Measurements from ENCODE around the gene SURF2. TPM values are rescaled to one million over a fixed set of nuclear protein-coding genes. Genes with fewer than 3 reads are reported as not detected.

Gene SURF2
- total and polyA plus RNA-seq, 4 donors, result 11.7 to 50.1 (median 27.2) TPM

DNA sequence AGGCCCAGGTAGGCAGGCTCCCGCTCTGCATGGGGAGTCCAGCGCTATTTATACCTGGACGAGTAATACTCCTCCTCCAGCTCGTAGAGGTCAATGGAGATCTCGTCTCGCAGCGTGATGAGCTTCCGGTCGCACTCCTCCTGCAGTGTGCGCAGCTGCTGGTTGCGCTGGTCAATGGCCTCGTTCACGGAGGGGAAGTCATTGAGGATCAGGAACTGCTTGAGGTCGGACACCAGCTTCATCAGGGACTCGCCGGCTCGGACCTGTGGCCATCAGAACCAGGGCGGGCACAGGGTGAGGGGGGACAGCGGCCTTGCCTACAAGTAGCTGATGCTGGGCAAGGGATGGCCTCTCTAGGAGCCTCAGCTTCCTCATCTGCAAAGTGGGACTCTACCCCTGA is 12.3 kb upstream of the SURF2 start:
- no peak for DNase-seq
- ATAC-seq (ENCODE audit: insufficient read depth, low FRiP score), result no peak
- no peak overlapping the region for H3K9ac ChIP-seq (ENCODE audit: insufficient read depth in 1 of 2, low read length in 2 of 2)
- H3K4me1 ChIP-seq (ENCODE audit: control insufficient read depth in 5 of 5, insufficient read depth in 5 of 5, low read length in 5 of 5), result peaks cover 0 to 17% (median 7%) of the 10 kb centered on the region in 5 donors
- TF ChIP-seq, protein P1, sequence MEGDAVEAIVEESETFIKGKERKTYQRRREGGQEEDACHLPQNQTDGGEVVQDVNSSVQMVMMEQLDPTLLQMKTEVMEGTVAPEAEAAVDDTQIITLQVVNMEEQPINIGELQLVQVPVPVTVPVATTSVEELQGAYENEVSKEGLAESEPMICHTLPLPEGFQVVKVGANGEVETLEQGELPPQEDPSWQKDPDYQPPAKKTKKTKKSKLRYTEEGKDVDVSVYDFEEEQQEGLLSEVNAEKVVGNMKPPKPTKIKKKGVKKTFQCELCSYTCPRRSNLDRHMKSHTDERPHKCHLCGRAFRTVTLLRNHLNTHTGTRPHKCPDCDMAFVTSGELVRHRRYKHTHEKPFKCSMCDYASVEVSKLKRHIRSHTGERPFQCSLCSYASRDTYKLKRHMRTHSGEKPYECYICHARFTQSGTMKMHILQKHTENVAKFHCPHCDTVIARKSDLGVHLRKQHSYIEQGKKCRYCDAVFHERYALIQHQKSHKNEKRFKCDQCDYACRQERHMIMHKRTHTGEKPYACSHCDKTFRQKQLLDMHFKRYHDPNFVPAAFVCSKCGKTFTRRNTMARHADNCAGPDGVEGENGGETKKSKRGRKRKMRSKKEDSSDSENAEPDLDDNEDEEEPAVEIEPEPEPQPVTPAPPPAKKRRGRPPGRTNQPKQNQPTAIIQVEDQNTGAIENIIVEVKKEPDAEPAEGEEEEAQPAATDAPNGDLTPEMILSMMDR (IDR thresholded peaks at IDR 0.05; ENCODE audit: control extremely low read depth, extremely low read depth), result no peak
- H3K36me3 ChIP-seq (ENCODE audit: control insufficient read depth in 4 of 4, insufficient read depth in 4 of 4, low read length in 4 of 4), result peaks cover 0 to 57% (median 41%) of the 10 kb centered on the region in 4 donors
- H3K27ac ChIP-seq (ENCODE audit: low read depth in 1 of 2, low read length in 1 of 2), result no peak overlapping the region
- H3K9me3 ChIP-seq (ENCODE audit: control insufficient read depth in 4 of 4, insufficient read depth in 3 of 4, low read length in 3 of 4), result no peaks in the 10 kb centered on the region
- H3K27me3 ChIP-seq (ENCODE audit: control insufficient read depth in 3 of 3, insufficient read depth in 3 of 3, low read length in 2 of 3), result no peaks in the 10 kb centered on the region
- H3K4me3 ChIP-seq, result no peak overlapping the region
- 95 to 97% methylated on average over 19 of the region's 19 CpGs for WGBS, 2 donors

DNA sequence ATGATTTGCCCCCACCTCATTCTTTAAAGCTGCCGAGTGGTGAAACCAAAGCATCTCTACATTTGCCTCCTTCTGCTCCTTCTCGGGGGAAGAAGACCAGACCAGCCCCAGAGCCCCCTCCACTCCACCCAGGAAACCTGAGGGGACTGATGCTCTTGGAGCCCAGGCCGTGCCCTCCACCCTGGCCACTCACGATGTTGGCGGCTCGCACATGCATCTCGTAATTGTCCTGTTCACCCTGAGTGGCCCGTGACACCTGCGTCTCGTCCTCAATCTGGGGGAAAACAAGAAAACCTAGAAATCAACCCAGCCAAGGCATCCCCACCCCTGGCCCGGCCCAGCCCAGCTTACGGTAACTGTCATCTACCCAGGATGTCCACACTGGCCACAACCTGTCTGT is 11.4 kb upstream of the SURF2 start:
- WGBS, 2 donors, result 95 to 99% methylated on average over 12 of the region's 12 CpGs

DNA sequence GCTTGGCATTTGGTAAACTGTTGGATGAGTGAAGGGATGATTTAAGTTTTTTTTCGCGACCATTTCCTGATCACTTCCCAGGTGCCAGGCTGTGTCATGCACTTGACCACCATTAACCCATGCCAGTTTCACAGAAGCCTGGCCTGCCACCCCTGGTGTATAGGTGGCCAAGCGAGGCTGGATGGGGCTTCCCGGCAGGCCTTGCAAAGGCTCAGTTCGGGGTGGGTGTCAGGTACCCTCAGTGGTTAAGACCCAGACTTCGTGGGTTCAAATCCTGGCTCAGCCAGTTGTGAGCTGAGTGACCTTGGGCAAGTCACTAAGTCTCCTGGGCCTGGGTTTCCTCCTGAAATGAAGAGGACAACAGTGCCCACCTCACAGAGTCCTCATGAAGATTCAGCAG is 10.8 kb upstream of the SURF2 start:
- Histone ChIP-seq H3K36me3 (ENCODE audit: control insufficient read depth in 4 of 4, insufficient read depth in 4 of 4, low read length in 4 of 4) (peaks cover 7 to 65% (median 48%) of the 10 kb centered on the region in 4 donors), H3K4me3 (no peak overlapping the region), H3K27me3 (ENCODE audit: control insufficient read depth in 3 of 3, insufficient read depth in 3 of 3, low read length in 2 of 3) (no peaks in the 10 kb centered on the region), H3K4me1 (ENCODE audit: control insufficient read depth in 5 of 5, insufficient read depth in 5 of 5, low read length in 5 of 5) (peaks cover 0 to 23% (median 12%) of the 10 kb centered on the region in 5 donors), H3K27ac (ENCODE audit: low read depth in 1 of 2, low read length in 1 of 2) (no peak overlapping the region), H3K9ac (ENCODE audit: insufficient read depth in 1 of 2, low read length in 2 of 2) (no peak overlapping the region), H3K9me3 (ENCODE audit: control insufficient read depth in 4 of 4, insufficient read depth in 3 of 4, low read length in 3 of 4) (no peaks in the 10 kb centered on the region)
- TF ChIP-seq, protein P1 (IDR thresholded peaks at IDR 0.05; ENCODE audit: control extremely low read depth, extremely low read depth), result no peak
- WGBS, 2 donors, result 94 to 96% methylated on average over 6 of the region's 6 CpGs
- ATAC-seq (ENCODE audit: insufficient read depth, low FRiP score) (no peak), DNase-seq (no peak)

More for the DNA sequence above, 11.4 kb upstream of the SURF2 start:
- no peak for ATAC-seq (ENCODE audit: insufficient read depth, low FRiP score)
- DNase-seq, result no peak
- no peaks in the 10 kb centered on the region for H3K9me3 ChIP-seq (ENCODE audit: control insufficient read depth in 4 of 4, insufficient read depth in 3 of 4, low read length in 3 of 4)
- peaks cover 1 to 60% (median 47%) of the 10 kb centered on the region in 4 donors for H3K36me3 ChIP-seq (ENCODE audit: control insufficient read depth in 4 of 4, insufficient read depth in 4 of 4, low read length in 4 of 4)
- H3K9ac ChIP-seq (ENCODE audit: insufficient read depth in 1 of 2, low read length in 2 of 2), result no peak overlapping the region
- TF ChIP-seq, protein P1 (IDR thresholded peaks at IDR 0.05; ENCODE audit: control extremely low read depth, extremely low read depth), result no peak
- H3K27me3 ChIP-seq (ENCODE audit: control insufficient read depth in 3 of 3, insufficient read depth in 3 of 3, low read length in 2 of 3), result no peaks in the 10 kb centered on the region
- H3K4me3 ChIP-seq, result no peak overlapping the region
- H3K27ac ChIP-seq (ENCODE audit: low read depth in 1 of 2, low read length in 1 of 2), result no peak overlapping the region
- peaks cover 0 to 23% (median 12%) of the 10 kb centered on the region in 5 donors for H3K4me1 ChIP-seq (ENCODE audit: control insufficient read depth in 5 of 5, insufficient read depth in 5 of 5, low read length in 5 of 5)

All from lung (tissue), 12 donors.